Lung (tissue), 12 donors: ENCODE measurements around the gene MAML3. TPM values are rescaled to one million over a fixed set of nuclear protein-coding genes. Genes with fewer than 3 reads are reported as not detected.
A peak's percentile ranks its signal among the peaks of the same experiment; 100 is the strongest.

Experiments
- ATAC-seq: fragments of 200-7000 bp; cut with Tn5 transposase; one replicate; pipeline ENCODE4 v1.9.1; 2020; ENCODE audit warnings: moderate number of reproducible peaks; ENCODE audit not compliant: insufficient read depth, low FRiP score
- DNase-seq, 3 donors: peaks; one replicate each; pipeline ENCODE4 v3.0.0-alpha.2; 2013 to 2017
- H3K27ac ChIP-seq, 2 donors: one replicate each; pipeline ENCODE4 v1.5.1; 2013; ENCODE audit warnings: mild to moderate bottlenecking in 2 of 2, moderate library complexity in 2 of 2, control low read depth in 1 of 2, inconsistent platforms in 1 of 2, low read depth in 1 of 2, low read length in 1 of 2
- H3K27me3 ChIP-seq, 3 donors: one replicate each; pipeline ENCODE4 v1.5.1; 2013; ENCODE audit warnings: low read length in 2 of 3; ENCODE audit not compliant: control insufficient read depth in 3 of 3, insufficient read depth in 3 of 3
- H3K36me3 ChIP-seq, 4 donors: one replicate each; pipeline ENCODE4 v1.5.1; 2013; ENCODE audit warnings: low read length in 4 of 4, mild to moderate bottlenecking in 1 of 4, moderate library complexity in 1 of 4; ENCODE audit not compliant: control insufficient read depth in 4 of 4, insufficient read depth in 4 of 4
- H3K4me1 ChIP-seq, 5 donors: one replicate each; pipeline ENCODE4 v1.5.1; 2013; ENCODE audit warnings: low read length in 5 of 5, mild to moderate bottlenecking in 2 of 5, moderate library complexity in 1 of 5; ENCODE audit not compliant: control insufficient read depth in 5 of 5, insufficient read depth in 5 of 5
- H3K4me3 ChIP-seq: one replicate; pipeline ENCODE4 v1.5.1; 2013; ENCODE audit warnings: mild to moderate bottlenecking, control low read depth, moderate library complexity
- H3K9ac ChIP-seq, 2 donors: one replicate each; pipeline ENCODE4 v1.5.1; 2013; ENCODE audit warnings: low read length in 2 of 2, control low read depth in 1 of 2; ENCODE audit not compliant: insufficient read depth in 1 of 2
- H3K9me3 ChIP-seq, 4 donors: one replicate each; pipeline ENCODE4 v1.5.1; 2013; ENCODE audit warnings: low read length in 3 of 4, mild to moderate bottlenecking in 1 of 4, moderate library complexity in 1 of 4; ENCODE audit not compliant: control insufficient read depth in 4 of 4, insufficient read depth in 3 of 4
- WGBS, 2 donors: extraction: QIAGEN DNeasy Blood & Tissue Kit; methylation state at CpG; one replicate each; pipeline ENCODE4 v1.1.7; 2013; 5-methylcytosine and 5-hydroxymethylcytosine counted together
- polyA plus RNA-seq, 2 donors: library from polyadenylated mRNA; stranded (reverse); fragments of 200-250 nt; gene quantifications; one replicate each; pipeline ENCODE4 v1.2.1, GENCODE V29; 2013
- total RNA-seq, 2 donors: library from RNA; depleted of rRNA in 1 of 2; stranded (reverse); fragments of >200 nt in 1 of 2; gene quantifications; one replicate each; pipeline ENCODE4 v1.2.1, GENCODE V29; 2014 to 2021
- TF ChIP-seq, protein P1 (sequence below): IDR thresholded peaks from 2 replicates; pipeline ENCODE4 v1.5.1; 2012; ENCODE audit warnings: mild to moderate bottlenecking; ENCODE audit errors: control extremely low read depth, extremely low read depth
- donor health status: control.
- donor health status: control.
- donor health status: Bipolar disorder and iron deficiency.
- donor health status: healthy.
- donor health status: DM: yes; HTN: yes; CAD: no.

Gene MAML3
- total and polyA plus RNA-seq, 4 donors: 3.0 to 16.4 (median 8.5) TPM

DNA sequence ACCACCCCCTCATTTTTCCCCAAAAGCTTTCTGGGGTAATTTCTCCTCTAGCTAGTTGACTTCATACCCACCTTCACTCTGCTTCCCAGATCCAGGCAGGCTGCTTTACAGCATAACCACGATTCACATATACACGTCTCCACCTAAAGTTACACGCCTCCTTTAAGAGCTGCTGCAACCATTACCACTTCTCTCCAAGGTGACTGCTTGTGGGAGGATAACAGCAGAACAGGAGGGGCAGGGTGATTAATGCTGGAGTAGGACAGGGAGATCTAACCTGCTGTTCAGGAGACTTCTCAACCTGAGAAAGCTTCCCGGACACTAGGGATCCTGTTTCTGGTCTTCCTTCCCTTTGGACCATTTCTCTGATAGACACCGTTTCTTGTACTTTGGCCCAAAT is 411.0 kb downstream of the MAML3 start:
- TF ChIP-seq, protein P1, sequence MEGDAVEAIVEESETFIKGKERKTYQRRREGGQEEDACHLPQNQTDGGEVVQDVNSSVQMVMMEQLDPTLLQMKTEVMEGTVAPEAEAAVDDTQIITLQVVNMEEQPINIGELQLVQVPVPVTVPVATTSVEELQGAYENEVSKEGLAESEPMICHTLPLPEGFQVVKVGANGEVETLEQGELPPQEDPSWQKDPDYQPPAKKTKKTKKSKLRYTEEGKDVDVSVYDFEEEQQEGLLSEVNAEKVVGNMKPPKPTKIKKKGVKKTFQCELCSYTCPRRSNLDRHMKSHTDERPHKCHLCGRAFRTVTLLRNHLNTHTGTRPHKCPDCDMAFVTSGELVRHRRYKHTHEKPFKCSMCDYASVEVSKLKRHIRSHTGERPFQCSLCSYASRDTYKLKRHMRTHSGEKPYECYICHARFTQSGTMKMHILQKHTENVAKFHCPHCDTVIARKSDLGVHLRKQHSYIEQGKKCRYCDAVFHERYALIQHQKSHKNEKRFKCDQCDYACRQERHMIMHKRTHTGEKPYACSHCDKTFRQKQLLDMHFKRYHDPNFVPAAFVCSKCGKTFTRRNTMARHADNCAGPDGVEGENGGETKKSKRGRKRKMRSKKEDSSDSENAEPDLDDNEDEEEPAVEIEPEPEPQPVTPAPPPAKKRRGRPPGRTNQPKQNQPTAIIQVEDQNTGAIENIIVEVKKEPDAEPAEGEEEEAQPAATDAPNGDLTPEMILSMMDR: no peak
- H3K4me3 ChIP-seq: no peak overlapping the region
- no peak overlapping the region for H3K27ac ChIP-seq
- H3K9ac ChIP-seq: no peak overlapping the region
- no peaks in the 10 kb centered on the region for H3K27me3 ChIP-seq
- no peaks in the 10 kb centered on the region for H3K36me3 ChIP-seq
- no peaks in the 10 kb centered on the region for H3K9me3 ChIP-seq
- no peak for ATAC-seq
- H3K4me1 ChIP-seq: peaks cover 15 to 39% (median 18%) of the 10 kb centered on the region in 5 donors
- DNase-seq: no peak
- 69% methylated on average over 5 of the region's 5 CpGs for WGBS, 2 donors

DNA sequence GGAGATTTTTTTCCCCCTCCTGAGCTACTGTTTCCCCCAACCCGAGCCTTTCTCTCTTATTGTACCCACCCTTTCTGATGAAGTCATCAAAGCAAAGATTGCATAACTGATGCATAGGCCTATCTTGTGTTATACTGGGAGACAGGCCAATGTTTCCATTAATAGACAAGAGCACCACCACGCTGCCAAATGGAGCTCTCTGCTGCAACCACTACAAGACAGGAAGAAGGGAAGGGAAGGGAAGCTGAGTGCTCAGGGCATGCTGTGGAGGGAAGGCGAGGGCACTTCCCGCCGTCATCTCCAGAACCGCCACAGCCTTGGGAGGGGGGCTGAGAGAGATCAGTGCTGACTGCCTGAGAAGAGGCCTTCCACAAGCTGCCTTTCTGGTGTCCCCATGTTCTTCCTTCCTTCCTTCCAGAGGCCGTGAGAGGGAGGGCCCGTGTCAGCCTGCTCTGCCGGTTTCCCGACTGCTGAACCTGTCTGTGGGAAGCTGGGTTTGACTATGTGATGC is 413.4 kb downstream of the MAML3 start:
- Histone ChIP-seq H3K27ac (peak overlapping the region; percentile 80 to 84), H3K27me3 (no peaks in the 10 kb centered on the region), H3K9ac (peak overlapping the region in 1 of 2 donors; percentile 48), H3K9me3 (no peaks in the 10 kb centered on the region), H3K4me3 (no peak overlapping the region), H3K4me1 (peaks cover 10 to 36% (median 18%) of the 10 kb centered on the region in 5 donors), H3K36me3 (no peaks in the 10 kb centered on the region)
- DNase-seq (peak; percentile 90 to 99 (median 99)), ATAC-seq (peak; percentile 77)
- 6% methylated on average over 10 of the region's 10 CpGs for WGBS, 2 donors
- TF ChIP-seq, protein P1: no peak

DNA sequence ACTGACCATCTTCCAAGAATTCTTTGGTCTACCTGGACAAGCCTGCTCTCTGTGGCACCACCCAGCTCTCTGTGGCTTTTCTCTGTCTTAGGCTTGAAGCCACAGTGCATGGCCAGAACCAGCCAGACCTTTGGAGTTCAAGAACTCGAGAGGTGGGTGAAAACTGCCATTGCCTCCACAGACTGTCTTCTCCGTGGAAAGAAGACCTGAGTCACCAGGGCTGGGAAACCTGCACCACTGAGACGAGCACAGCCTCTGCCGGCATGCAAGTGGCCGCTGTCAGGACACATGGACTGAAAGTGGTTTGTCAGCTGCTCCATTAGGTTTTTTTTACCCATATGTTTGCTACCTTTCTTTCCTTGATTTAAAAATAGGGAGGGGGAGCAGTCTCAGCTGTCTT is 413.9 kb downstream of the MAML3 start:
- TF ChIP-seq, protein P1: no peak
- peak overlapping the region in 1 of 2 donors; percentile 1 for H3K9ac ChIP-seq
- H3K36me3 ChIP-seq: no peaks in the 10 kb centered on the region
- peak; percentile 17 for ATAC-seq
- H3K27me3 ChIP-seq: no peaks in the 10 kb centered on the region
- 39 to 57% methylated on average over 5 of the region's 5 CpGs for WGBS, 2 donors
- peak overlapping the region; percentile 80 to 84 for H3K27ac ChIP-seq
- H3K9me3 ChIP-seq: no peaks in the 10 kb centered on the region
- no peak overlapping the region for H3K4me3 ChIP-seq
- DNase-seq: no peak
- peaks cover 12 to 34% (median 19%) of the 10 kb centered on the region in 5 donors for H3K4me1 ChIP-seq
